ENCODE data around the gene COG5.

COG5 gene

DNA sequence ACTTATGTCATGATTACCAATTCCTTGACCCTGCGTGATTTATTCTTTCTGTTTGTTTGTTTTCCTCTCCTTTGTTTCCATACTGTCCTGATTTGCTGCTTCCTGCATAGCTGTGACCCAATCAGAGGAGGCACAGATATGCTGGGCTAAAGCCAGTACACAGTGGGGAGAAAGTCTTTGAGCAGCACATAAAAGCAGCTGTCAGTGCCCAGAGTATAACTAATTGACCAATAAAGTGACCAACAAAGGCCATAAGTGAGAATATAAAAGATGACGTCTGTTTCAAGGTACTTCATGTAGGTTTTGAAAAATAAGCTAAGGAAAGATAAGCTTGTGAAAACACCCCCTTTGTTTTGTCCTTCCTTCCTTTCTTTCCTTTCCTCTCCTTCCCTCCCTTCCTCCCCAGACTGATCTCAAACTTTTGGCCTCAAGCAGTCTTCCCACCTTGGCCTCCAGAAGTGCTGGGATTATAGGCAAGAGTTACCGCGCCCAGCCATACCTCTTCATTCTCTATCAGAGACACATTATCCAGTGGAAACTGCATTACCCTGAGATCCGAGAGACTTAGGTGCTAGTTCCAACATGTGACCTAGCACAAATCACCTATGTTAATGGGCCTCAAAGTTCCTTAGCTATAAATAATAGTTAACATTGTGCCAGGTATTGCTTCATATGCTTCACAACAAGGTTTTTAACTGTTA is 33.3 kb upstream of the COG5 start:
- H3K4me3 ChIP-seq (ENCODE audit: severe bottlenecking) = no peak overlapping the region
- no peak for DNase-seq (ENCODE audit: low spot score)
- TF ChIP-seq, protein P1, sequence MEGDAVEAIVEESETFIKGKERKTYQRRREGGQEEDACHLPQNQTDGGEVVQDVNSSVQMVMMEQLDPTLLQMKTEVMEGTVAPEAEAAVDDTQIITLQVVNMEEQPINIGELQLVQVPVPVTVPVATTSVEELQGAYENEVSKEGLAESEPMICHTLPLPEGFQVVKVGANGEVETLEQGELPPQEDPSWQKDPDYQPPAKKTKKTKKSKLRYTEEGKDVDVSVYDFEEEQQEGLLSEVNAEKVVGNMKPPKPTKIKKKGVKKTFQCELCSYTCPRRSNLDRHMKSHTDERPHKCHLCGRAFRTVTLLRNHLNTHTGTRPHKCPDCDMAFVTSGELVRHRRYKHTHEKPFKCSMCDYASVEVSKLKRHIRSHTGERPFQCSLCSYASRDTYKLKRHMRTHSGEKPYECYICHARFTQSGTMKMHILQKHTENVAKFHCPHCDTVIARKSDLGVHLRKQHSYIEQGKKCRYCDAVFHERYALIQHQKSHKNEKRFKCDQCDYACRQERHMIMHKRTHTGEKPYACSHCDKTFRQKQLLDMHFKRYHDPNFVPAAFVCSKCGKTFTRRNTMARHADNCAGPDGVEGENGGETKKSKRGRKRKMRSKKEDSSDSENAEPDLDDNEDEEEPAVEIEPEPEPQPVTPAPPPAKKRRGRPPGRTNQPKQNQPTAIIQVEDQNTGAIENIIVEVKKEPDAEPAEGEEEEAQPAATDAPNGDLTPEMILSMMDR (IDR thresholded peaks at IDR 0.05; ENCODE audit: poor library complexity, severe bottlenecking) = no peak
- no peaks in the 10 kb centered on the region for H3K27me3 ChIP-seq (ENCODE audit: insufficient read depth, poor library complexity, severe bottlenecking)
- peaks cover 49% of the 10 kb centered on the region for H3K36me3 ChIP-seq (ENCODE audit: low read depth)
- H3K27ac ChIP-seq (ENCODE audit: poor library complexity, severe bottlenecking) = peak overlapping the region; percentile 96
- peaks cover 23% of the 10 kb centered on the region for H3K4me1 ChIP-seq (ENCODE audit: insufficient read depth, poor library complexity, severe bottlenecking)
- H3K9me3 ChIP-seq (ENCODE audit: severe bottlenecking) = no peaks in the 10 kb centered on the region
- no peak for ATAC-seq (ENCODE audit: low read depth)

DNA sequence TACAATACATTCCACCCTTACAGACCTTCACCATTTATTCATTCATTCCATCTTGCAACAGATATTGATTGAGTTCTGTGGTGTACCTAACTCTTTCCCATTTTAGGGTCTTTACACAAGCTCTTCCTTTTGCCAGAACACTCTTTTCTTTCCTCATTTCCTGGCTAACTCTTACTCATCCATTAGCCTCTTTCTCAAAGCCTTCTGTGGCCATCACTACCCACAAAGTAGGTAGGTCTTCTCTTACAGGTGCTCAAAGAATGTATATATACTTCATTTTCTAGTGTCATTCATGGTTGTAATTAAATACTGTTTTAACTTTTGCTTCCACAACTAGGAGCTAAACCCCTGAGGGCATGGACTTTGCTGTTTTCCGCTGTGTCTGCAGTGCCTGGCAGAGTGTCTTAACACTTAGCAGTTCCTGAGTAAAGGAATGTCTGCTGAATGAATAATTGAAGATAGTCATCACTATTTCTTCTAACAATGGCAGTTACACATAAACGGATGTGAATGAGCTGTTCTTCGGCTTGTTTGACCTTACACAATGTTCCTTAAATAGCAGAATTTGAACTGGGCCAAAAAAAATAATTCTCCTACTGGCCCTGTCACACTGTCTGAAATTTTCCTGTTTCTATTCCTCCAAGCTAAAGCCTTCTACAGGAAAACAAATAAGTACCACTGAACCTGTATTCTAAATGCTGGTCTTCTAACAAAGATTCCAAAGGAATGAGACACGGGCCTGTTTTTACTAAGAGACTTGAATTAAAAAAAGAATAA is 31.4 kb upstream of the COG5 start:
- Histone ChIP-seq H3K27ac (ENCODE audit: poor library complexity, severe bottlenecking) (peak overlapping the region; percentile 96), H3K9me3 (ENCODE audit: severe bottlenecking) (no peaks in the 10 kb centered on the region), H3K4me3 (ENCODE audit: severe bottlenecking) (no peak overlapping the region), H3K27me3 (ENCODE audit: insufficient read depth, poor library complexity, severe bottlenecking) (no peaks in the 10 kb centered on the region), H3K4me1 (ENCODE audit: insufficient read depth, poor library complexity, severe bottlenecking) (peaks cover 23% of the 10 kb centered on the region), H3K36me3 (ENCODE audit: low read depth) (peaks cover 30% of the 10 kb centered on the region)
- TF ChIP-seq, protein P1 (IDR thresholded peaks at IDR 0.05; ENCODE audit: poor library complexity, severe bottlenecking) = no peak
- DNase-seq (ENCODE audit: low spot score) (peak; percentile 79), ATAC-seq (ENCODE audit: low read depth) (peak; percentile 90)

DNA sequence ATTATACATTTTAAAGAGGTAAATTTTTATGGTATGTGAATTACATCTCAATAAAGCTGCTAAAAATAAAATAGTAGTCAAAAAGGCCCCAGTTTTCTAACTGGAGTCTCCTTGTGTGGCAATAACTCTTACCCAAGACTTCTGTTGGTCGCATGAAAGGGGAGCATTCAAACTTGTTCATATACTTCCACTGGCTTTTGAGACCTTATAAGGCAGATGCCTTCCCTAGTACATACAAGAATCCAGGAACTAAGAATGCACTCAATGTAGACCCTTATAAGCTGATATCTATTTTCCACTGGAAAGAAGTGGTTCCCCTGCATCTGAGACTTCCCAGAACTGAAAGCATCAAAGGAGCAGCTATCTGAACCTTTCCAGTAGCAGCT is 29.3 kb upstream of the COG5 start:
- H3K27ac ChIP-seq (ENCODE audit: poor library complexity, severe bottlenecking) = peak overlapping the region; percentile 96
- H3K9me3 ChIP-seq (ENCODE audit: severe bottlenecking) = no peaks in the 10 kb centered on the region
- TF ChIP-seq, protein P1 (IDR thresholded peaks at IDR 0.05; ENCODE audit: poor library complexity, severe bottlenecking) = no peak
- H3K27me3 ChIP-seq (ENCODE audit: insufficient read depth, poor library complexity, severe bottlenecking) = no peaks in the 10 kb centered on the region
- ATAC-seq (ENCODE audit: low read depth) = no peak
- peaks cover 23% of the 10 kb centered on the region for H3K4me1 ChIP-seq (ENCODE audit: insufficient read depth, poor library complexity, severe bottlenecking)
- DNase-seq (ENCODE audit: low spot score) = no peak
- peaks cover 37% of the 10 kb centered on the region for H3K36me3 ChIP-seq (ENCODE audit: low read depth)
- no peak overlapping the region for H3K4me3 ChIP-seq (ENCODE audit: severe bottlenecking)

- DNase-seq (ENCODE audit: low spot score) (no peak), ATAC-seq (ENCODE audit: low read depth) (no peak)
- Histone ChIP-seq H3K36me3 (ENCODE audit: low read depth) (peaks cover 38% of the 10 kb centered on the region), H3K9me3 (ENCODE audit: severe bottlenecking) (no peaks in the 10 kb centered on the region), H3K4me3 (ENCODE audit: severe bottlenecking) (no peak overlapping the region), H3K4me1 (ENCODE audit: insufficient read depth, poor library complexity, severe bottlenecking) (peaks cover 23% of the 10 kb centered on the region), H3K27me3 (ENCODE audit: insufficient read depth, poor library complexity, severe bottlenecking) (no peaks in the 10 kb centered on the region), H3K27ac (ENCODE audit: poor library complexity, severe bottlenecking) (peak overlapping the region; percentile 96)
- TF ChIP-seq, protein P1 (IDR thresholded peaks at IDR 0.05; ENCODE audit: poor library complexity, severe bottlenecking) = no peak
Observed at GRCh38 chr7:107592361-107593024, 28.8 kb upstream of the COG5 start.
